ENCODE results near the gene RARS1. TPM values are rescaled to one million over a fixed set of nuclear protein-coding genes. Genes with fewer than 3 reads are reported as not detected.

The RARS1 gene
- total and polyA plus RNA-seq, 2 of the 8 experiments (the other 6 are each of a cell fraction or from before 2014, with no cell fraction given): 30.2 to 108 TPM

DNA sequence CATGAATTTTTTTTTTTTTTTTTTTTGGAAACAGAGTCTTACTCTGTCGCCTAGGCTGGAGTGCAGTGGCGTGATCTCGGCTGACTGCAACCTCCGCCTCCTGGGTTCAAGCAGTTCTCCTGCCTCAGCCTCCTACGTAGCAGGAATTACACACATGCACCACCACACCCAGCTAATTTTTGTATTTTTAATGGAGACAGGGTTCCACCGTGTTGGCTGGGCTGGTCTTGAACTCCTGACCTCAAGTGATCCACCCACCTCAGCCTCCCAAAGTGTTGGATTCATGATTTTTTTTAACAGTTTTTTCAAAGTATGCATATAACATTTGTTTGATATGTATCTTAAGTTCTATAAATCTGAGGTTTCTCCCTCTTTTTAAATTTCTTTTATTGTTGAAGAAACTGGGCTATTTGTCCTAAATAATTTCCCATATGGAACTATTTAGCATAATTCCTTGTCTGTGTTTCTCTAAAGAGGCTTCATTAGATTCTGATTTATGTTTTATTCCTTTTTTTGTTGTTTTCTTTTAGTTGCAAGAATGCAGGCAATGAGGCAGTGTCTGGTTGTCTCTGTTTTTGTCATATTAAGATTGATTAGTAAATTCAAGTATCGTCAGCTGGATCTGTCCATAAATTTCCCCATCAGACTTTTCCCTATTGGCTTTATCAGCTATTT, 16.4 kb downstream of the RARS1 start:
- Histone ChIP-seq H2AFZ (ENCODE audit: low read length) (no peak overlapping the region), H2BK12ac (ENCODE audit: low read depth, low read length) (no peak overlapping the region), H3K23me2 (ENCODE audit: low read depth, low read length) (no peaks in the 10 kb centered on the region), H3K36me3 (ENCODE audit: control insufficient read depth in 2 of 4, insufficient read depth in 4 of 4, low read length in 3 of 4) (peaks cover 0 to 69% (median 35%) of the 10 kb centered on the region in 4 experiments), H3K56ac (replicated peaks; ENCODE audit: insufficient read length, low read depth, low read length) (no peak overlapping the region), H3K14ac (ENCODE audit: insufficient read length) (no peak overlapping the region), H4K5ac (ENCODE audit: insufficient read length, low read depth, low read length) (no peak overlapping the region), H3K4ac (replicated peaks; ENCODE audit: insufficient read length, low read depth, low read length) (no peak overlapping the region), H2BK20ac (ENCODE audit: low read length) (no peak overlapping the region), H2AK5ac (ENCODE audit: low read depth, low read length) (no peak overlapping the region), H3K27ac (ENCODE audit: low read depth, low read length) (no peak overlapping the region), H3K4me2 (ENCODE audit: insufficient read depth in 1 of 2, low read depth in 2 of 2, low read length in 2 of 2) (no peak overlapping the region), H4K91ac (replicated peaks; ENCODE audit: insufficient read length, low read length) (no peak overlapping the region), H3K79me1 (ENCODE audit: low read depth, low read length) (no peaks in the 10 kb centered on the region), H3K18ac (ENCODE audit: extremely low read depth, low read length) (no peak overlapping the region), H2BK5ac (ENCODE audit: low read depth, low read length) (no peak overlapping the region), H3K27me3 (replicated peaks in 1 of 4; ENCODE audit: control insufficient read depth in 3 of 4, extremely low read depth in 1 of 4, insufficient read depth in 3 of 4, low read length in 3 of 4) (no peaks in the 10 kb centered on the region), H2BK15ac (ENCODE audit: low read length) (no peak overlapping the region), H4K8ac (ENCODE audit: extremely low read depth, insufficient read depth, low read length) (no peak overlapping the region), H4K20me1 (replicated peaks in 1 of 2; ENCODE audit: control insufficient read depth in 1 of 2, insufficient read depth in 2 of 2, low read length in 2 of 2) (peaks cover 1 to 2% of the 10 kb centered on the region in 2 experiments), H3K9ac (replicated peaks in 1 of 4; ENCODE audit: extremely low read depth in 1 of 4, low read depth in 3 of 4, low read length in 3 of 4) (no peak overlapping the region), H3K9me3 (ENCODE audit: insufficient read depth in 2 of 2, low read depth in 1 of 2, low read length in 1 of 2) (no peaks in the 10 kb centered on the region), H3K23ac (ENCODE audit: insufficient read length) (no peak overlapping the region), H3K79me2 (ENCODE audit: control insufficient read depth in 1 of 2, insufficient read depth in 2 of 2, low read length in 2 of 2) (no peaks in the 10 kb centered on the region), H2BK120ac (replicated peaks; ENCODE audit: low read depth, low read length) (no peak overlapping the region), H3K4me3 (ENCODE audit: extremely low read depth in 1 of 4, insufficient read depth in 2 of 4, low read depth in 3 of 4, low read length in 4 of 4) (no peak overlapping the region), H3K4me1 (replicated peaks in 1 of 4; ENCODE audit: control insufficient read depth in 3 of 4, insufficient read depth in 4 of 4, low read length in 3 of 4) (no peaks in the 10 kb centered on the region)
- CTCF ChIA-PET (ENCODE audit: partially characterized antibody): no interaction called here
- POLR2A ChIA-PET (ENCODE audit: partially characterized antibody): no interaction called here
- no peak for DNase-seq (ENCODE audit: low read depth in 1 of 2, low spot score in 2 of 2)
- no peak for FAIRE-seq
- 97% methylated on average over 6 of the region's 7 CpGs; no CpG with 5 or more reads in 1 of the 2 experiments for WGBS, 2 experiments (ENCODE audit: extremely low coverage in 1 of 2, insufficient coverage in 1 of 2, insufficient read length in 1 of 2, insufficient replicate concordance in 2 of 2, low coverage in 1 of 2, low lambda C conversion rate in 2 of 2, missing lambda C conversion rate in 1 of 2)
- no peak for TF ChIP-seq MAFK (IDR thresholded peaks at IDR 0.05; ENCODE audit: low read depth, low read length)
- TF ChIP-seq, protein P1, sequence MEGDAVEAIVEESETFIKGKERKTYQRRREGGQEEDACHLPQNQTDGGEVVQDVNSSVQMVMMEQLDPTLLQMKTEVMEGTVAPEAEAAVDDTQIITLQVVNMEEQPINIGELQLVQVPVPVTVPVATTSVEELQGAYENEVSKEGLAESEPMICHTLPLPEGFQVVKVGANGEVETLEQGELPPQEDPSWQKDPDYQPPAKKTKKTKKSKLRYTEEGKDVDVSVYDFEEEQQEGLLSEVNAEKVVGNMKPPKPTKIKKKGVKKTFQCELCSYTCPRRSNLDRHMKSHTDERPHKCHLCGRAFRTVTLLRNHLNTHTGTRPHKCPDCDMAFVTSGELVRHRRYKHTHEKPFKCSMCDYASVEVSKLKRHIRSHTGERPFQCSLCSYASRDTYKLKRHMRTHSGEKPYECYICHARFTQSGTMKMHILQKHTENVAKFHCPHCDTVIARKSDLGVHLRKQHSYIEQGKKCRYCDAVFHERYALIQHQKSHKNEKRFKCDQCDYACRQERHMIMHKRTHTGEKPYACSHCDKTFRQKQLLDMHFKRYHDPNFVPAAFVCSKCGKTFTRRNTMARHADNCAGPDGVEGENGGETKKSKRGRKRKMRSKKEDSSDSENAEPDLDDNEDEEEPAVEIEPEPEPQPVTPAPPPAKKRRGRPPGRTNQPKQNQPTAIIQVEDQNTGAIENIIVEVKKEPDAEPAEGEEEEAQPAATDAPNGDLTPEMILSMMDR (IDR thresholded peaks at IDR 0.05; ENCODE audit: control extremely low read depth in 1 of 3, insufficient read depth in 1 of 3, low read depth in 1 of 3, low read length in 3 of 3): no peak
- TF ChIP-seq PHF8 (conservative IDR thresholded peaks at IDR 0.05; ENCODE audit: low read depth, low read length): no peak
- no peak for TF ChIP-seq TEAD4 (IDR thresholded peaks at IDR 0.05; ENCODE audit: low read depth, low read length)
- no peak for TF ChIP-seq SIRT6 (IDR thresholded peaks at IDR 0.05; ENCODE audit: low read length)
- TF ChIP-seq KDM4A (IDR thresholded peaks at IDR 0.05; ENCODE audit: low read depth, low read length, severe bottlenecking): no peak
- TF ChIP-seq, protein P2, sequence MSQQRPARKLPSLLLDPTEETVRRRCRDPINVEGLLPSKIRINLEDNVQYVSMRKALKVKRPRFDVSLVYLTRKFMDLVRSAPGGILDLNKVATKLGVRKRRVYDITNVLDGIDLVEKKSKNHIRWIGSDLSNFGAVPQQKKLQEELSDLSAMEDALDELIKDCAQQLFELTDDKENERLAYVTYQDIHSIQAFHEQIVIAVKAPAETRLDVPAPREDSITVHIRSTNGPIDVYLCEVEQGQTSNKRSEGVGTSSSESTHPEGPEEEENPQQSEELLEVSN (IDR thresholded peaks at IDR 0.05): no peak
- no peak for TF ChIP-seq JUND (IDR thresholded peaks at IDR 0.05; ENCODE audit: low read length)
- no peak for TF ChIP-seq CBX8 (IDR thresholded peaks at IDR 0.05; ENCODE audit: borderline replicate concordance, low read depth, low read length)
- TF ChIP-seq RNF2 (IDR thresholded peaks at IDR 0.05; ENCODE audit: borderline replicate concordance, low read depth, low read length, missing control alignments, poor library complexity, severe bottlenecking): no peak
